ENCODE data around the gene KCNH3.

Gene KCNH3

DNA sequence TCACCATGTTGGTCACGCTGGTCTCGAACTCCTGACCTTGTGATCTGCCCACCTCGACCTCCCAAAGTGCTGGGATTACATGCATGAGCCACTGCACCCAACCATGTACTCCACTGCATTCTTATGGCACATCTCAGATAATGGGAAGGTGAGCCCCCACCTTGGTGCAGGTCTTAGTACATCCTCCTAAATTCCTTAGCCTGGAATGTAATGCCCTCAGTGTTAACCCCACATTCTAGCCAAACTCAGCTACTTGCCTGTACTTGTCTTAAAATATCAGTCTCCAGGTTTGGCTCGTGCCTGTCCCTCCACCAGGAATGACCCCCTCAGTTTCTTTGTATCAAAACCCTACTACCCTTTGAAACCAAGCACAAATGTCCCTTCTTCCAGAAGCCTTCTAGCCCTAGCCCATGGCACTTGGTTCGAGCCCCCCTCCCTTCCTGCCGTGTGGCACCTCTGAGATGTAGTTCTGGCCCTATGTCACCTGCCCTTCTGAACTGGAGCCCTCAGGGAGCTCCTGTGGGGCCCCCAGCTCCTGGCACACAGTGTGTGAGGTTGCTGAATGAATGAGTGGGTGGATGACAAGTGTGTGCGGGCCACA lies 8.4 kb downstream of the KCNH3 start:
- no peak for DNase-seq

DNA sequence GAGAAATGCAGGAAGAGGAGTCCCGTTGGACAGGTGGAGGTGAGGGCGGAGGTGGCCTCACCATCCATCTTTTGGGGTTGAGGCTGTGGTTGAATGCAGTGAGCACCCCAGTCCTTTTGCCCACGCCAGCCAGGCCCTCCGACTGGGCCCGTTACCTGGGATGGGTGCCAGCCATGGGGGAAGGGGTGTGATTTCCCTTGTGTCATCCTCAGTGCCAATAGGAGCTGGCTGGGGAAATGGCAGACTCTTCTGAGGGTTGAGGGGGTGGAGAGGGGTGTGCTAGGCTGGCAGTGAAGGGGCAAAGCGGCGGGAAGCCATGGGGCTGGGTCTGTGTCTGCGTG lies 9.6 kb downstream of the KCNH3 start:
- no peak for DNase-seq

DNA sequence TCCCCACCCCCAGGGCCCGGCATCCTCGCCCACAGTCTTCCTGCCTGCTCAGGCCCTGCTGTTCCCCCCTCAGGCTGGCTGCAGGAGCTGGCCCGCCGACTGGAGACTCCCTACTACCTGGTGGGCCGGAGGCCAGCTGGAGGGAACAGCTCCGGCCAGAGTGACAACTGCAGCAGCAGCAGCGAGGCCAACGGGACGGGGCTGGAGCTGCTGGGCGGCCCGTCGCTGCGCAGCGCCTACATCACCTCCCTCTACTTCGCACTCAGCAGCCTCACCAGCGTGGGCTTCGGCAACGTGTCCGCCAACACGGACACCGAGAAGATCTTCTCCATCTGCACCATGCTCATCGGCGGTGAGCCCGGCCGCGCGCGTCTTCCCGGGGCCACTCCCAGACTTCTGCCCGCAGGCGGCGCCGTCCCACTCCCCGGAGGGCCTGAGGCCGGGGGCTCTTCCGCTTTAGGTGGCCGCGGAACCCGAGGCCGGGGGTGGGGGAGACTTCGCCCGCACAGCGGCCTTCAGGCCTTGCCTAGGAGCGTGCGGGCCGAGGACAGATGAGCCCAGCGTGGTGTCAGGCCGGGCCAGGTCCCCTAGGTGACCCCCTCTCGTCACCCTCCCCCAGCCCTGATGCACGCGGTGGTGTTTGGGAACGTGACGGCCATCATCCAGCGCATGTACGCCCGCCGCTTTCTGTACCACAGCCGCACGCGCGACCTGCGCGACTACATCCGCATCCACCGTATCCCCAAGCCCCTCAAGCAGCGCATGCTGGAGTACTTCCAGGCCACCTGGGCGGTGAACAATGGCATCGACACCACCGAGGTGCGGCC lies 10.2 kb downstream of the KCNH3 start:
- peak in 4 of 14 donors; percentile 8 to 23 (median 20) for DNase-seq

DNA sequence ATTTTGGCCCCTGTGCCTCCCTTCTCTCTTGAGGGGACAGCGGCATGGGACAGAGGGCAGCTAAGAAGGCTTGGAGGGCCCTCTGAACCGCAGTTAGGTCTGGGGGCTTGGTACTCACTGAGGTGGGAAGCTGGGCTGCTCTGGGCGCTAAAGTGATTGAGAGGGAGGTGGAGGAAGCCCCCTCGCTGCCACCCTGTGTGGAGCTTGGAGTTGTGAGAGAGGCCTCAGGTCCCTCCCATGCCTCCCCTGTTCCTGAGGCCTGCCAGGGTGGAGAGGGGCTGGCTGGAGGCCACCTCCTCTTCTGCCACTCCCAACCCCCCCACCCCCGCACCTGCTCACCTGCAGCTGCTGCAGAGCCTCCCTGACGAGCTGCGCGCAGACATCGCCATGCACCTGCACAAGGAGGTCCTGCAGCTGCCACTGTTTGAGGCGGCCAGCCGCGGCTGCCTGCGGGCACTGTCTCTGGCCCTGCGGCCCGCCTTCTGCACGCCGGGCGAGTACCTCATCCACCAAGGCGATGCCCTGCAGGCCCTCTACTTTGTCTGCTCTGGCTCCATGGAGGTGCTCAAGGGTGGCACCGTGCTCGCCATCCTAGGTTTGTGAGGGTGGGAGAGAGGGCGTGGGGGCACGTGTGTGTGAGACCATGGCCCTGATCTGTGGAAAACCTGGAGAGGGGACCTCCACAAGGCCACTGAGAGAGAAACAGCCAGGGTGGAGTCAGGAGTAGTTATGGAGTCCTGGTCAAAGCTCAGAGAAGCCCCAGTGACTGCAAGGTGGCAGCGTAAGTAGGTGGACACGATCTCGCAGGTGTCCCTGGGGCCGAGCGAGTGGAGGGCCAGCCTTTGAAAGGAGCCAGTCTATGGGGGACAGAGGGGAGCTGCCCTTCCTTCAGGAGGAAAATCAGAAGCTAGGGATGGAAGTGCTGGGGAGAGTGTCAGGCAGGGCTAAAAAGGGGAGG lies 11.2 kb downstream of the KCNH3 start:
- no peak for DNase-seq

DNA sequence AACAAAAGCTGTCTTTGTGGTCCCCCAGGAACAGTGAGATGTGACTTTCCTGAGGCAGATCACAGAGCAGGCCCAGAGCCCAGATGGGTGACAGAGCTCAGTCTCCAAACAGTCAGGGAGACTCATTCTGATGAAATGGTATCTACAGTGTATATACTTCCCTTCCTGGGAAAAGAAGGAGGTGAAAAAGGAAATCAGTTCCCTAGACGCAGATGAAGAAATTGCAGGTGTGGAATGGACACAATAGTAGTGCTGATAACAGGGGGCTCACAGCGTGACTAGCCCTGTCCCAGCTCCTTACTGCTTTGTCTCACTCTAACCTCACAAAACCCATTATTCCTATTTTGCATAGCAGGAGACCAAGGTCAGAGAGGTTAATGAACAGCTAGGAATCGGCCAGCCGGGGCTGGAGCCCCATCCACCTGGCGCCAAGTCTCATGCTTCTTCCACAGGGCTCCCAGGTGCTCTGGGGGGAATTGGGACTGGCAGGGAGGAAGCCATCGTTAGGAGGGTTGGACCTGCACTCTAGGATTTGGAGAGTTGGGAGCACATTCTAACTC lies 11.9 kb downstream of the KCNH3 start:
- DNase-seq: no peak

DNA sequence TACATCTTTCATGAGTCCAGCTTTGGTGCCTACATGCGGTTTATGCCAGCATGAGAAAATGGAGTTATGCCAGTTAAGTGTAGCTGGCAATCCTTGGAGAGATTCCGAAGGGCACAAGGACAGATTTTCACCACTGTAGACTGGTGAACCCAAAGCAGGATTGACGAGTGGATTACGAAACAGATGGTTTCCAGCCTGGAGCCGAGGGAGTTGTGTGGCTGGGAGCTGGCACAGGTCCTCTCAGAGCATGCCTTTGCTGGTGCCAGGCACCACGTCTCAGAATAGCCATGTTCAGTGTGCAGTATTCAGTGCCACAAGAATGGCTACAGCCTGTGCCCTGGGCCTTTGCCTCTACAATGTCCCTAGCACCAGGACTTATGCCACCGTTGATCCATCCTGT lies 13.2 kb downstream of the KCNH3 start:
- DNase-seq: peak in 1 of 14 donors; percentile 63

DNA sequence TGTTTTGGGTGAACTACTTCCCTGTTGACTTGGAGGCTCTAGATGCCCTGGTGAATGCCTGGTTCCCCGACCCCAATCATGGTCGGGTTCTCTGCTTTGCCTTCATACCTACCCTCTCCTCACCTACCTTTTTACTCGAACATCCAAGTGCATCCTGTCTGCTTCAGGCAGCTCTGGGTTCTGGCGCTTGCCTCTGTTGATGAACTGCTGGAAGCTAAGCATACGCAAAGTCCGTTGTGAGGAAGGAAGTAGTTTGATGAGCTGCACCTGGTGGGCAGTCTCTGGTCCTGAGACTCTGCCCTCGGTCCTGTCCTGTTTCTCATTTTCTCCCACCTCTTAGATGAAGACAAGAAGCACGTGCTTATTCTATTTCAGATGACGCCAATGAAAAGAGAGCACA lies 13.6 kb downstream of the KCNH3 start:
- no peak for DNase-seq

DNA sequence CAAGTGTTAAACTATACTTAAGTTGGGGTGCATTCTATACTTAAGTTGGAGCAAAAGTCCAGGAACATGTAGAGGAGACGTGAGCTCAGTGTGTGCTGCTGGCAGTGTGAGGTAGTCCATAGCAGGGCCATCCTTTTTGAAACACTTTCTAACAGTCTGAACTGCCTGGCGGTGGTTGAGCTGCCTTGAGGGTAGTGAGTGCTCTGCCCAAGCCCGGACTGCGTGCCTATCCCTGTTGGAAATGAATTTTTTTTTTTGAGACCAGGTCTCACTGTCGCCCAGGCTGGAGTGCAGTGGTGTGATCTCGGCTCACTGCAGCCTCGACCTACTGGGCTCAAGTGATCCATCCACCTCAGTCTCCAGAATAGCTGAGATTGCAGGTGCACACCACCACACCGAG lies 14.1 kb downstream of the KCNH3 start:
- no peak for DNase-seq

DNA sequence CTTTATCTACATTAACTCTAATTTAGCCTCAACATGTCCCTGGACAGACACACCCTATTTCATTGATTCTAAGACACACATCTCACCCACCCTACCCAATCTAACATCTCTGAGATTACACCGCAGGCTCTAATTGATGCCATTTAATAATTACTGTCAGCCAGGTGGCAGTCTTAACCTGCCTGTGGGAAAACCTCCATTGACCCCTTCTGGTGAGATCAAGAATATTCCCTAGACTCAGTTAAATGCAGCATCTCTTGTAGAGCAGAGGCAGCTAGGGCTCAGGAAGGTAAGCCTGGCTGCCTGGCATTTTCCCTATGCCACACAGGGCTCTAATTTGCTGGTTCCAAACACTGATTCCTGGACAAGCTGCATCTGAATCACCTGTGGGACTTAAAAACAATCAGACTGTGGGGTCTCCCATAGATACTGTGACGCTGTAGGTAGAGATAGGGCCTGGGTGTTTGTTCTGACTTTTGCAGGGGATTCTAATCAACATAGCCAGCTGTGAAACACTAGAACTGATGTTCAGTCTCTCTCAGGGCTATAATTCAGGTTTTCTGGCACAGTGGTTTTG lies 14.8 kb downstream of the KCNH3 start:
- DNase-seq: no peak

DNA sequence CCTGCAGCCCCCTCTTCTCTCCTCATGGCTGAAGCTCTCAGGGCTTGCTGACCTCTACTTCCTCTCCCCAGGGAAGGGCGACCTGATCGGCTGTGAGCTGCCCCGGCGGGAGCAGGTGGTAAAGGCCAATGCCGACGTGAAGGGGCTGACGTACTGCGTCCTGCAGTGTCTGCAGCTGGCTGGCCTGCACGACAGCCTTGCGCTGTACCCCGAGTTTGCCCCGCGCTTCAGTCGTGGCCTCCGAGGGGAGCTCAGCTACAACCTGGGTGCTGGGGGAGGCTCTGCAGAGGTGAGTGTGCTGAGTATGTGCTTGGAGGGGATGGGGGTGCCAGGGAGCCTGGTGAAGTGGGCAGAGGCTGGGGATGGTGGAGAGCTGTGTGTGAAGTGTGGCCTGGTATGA lies 15.4 kb downstream of the KCNH3 start:
- DNase-seq: no peak

DNA sequence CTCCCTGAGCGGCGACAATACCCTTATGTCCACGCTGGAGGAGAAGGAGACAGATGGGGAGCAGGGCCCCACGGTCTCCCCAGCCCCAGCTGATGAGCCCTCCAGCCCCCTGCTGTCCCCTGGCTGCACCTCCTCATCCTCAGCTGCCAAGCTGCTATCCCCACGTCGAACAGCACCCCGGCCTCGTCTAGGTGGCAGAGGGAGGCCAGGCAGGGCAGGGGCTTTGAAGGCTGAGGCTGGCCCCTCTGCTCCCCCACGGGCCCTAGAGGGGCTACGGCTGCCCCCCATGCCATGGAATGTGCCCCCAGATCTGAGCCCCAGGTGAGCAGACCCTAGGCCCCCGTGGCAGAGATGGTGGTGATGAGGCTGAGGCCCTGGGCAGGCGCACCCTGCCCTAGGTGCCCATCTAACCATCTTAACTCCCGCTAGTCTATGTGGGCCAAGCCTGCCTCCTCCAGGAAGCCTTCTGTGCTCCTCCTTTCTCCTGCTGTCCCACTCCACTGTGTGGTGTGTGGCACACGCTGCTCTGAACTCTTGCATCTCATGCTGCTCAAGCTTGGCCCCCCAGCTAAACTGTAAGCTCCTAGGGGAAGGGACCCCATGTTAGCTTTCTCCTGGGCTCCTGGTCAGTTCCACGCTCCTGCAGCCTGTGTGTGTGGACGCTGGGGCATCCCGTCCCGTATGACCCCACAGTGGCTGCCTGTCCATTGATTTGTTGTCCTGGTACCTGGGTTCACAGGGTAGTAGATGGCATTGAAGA lies 17.0 kb downstream of the KCNH3 start:
- DNase-seq: no peak

DNA sequence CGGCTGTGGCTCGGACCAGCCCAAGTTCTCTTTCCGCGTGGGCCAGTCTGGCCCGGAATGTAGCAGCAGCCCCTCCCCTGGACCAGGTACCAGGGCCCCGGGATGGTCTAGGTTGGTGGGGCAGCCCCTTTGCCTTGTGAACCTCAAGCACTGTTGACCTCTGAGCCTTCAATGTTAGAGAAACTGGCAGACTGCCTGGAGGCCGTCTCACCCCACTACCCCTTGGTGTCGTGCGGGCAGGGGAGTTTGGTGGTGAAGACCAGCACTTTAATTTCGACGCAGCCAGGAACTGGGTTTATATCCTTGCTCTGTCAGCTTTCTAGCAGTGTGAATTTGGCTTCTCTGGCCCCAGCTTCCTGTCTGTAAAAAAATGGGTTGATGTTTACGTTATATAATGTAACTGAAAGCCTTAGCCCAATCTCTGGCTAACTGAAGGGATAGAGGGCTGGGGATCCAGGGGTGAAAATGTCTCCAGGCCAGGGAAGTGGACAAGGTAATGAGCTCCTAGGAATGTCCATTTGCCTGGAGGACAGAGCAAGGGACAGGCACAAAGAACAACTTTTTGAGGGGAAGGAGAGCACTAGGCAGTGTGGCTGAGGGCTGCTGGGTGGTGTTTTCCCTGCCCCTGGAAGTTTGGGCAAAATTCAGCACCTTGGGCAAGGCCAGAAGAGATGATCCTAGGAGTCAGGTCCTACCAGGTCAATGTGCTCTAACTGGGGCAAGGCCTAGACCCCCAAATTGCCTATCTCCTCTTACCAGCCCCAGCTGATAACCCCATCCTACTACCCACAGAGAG lies 17.8 kb downstream of the KCNH3 start:
- no peak for DNase-seq

DNA sequence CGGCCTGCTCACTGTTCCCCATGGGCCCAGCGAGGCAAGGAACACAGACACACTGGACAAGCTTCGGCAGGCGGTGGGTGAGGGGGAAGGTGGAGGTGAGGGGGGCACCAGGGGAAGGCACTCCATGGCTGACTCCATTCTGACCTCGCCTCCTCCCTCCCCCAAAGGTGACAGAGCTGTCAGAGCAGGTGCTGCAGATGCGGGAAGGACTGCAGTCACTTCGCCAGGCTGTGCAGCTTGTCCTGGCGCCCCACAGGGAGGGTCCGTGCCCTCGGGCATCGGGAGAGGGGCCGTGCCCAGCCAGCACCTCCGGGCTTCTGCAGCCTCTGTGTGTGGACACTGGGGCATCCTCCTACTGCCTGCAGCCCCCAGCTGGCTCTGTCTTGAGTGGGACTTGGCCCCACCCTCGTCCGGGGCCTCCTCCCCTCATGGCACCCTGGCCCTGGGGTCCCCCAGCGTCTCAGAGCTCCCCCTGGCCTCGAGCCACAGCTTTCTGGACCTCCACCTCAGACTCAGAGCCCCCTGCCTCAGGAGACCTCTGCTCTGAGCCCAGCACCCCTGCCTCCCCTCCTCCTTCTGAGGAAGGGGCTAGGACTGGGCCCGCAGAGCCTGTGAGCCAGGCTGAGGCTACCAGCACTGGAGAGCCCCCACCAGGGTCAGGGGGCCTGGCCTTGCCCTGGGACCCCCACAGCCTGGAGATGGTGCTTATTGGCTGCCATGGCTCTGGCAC lies 18.5 kb downstream of the KCNH3 start:
- DNase-seq: no peak

DNA sequence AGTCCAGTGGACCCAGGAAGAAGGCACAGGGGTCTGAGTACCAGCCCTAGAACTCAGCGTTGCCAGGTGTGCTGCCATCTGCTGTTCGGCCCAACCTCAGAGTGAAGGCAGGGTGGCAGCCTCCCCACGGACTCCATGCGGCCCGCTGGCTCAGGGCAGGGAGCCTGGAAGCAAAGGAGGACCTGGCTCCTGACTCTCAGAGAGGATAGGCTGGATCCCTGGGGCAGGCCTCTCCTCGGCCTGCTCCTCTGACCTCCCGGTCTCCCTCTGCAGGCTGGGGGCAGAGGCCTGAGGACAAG lies 19.0 kb downstream of the KCNH3 start:
- no peak for DNase-seq

DNA sequence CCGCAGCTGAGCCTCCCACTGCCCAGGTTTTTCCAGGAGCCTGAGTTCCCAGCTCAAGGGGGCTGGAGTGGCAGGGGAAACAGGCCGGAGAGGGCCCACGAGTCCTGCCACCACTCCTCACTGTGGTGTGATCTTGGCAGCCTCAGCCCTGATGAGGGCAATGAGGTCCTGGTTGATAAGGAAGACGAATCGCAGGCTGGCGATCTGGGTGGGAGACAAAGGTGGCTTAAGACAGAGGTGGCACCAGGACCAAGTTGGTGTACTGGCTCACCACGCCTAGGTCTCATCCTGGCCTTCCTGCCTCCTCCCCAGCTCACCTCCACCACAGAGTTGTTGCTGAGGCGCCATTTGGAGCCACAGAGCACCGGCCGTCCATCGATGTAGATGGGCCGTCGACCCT lies 19.7 kb downstream of the KCNH3 start:
- no peak for DNase-seq

DNA sequence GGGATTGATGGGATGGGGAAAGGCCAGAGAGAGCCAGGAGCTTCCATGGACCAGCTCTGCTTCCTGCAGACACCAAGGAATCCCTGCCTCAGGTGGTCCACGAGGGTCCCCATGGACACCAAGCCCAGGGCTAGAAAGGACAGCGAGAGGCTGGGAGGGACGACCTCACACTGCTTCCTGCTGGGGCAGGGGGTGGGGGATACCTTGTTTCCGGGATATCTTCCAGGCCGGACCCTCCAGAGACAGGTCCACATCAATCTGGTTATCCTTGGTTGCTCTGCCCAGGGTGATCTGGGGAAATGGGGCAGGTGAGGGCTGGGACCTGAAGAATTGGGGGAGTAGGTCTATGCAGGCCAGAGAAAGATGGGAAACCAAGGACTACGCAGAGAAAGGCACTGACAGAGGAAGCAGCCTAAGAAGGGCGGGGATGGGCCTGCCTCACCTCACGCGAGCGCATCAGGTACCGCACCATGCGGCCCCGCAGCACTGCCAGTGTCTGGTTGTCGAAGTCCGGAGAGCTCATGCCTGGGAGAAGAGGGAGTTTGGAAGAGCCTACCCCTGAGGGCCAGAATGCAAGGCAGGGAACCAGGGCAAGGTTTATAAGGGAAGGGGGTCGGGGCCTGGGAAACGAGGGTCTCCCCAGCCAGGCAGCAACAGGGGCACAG lies 20.3 kb downstream of the KCNH3 start:
- no peak for DNase-seq

DNA sequence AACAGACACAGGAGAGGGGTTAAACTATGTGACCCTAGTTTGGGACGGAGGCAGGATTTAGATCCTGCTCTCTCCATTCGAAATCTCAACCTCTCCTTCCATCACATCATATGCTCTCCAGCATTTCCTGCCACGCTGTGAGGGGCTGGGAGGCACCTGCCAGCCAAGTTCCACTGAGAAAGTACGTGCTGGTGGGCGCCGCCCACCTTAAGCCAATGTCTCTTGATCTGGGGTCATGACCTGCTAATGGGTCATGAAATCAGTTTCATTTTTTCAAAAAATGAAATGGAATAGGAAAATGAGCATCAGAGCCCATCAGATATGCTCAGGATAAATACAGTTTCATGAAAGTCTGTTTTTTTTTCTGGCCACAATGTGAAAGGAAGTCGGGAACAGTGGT lies 21.9 kb downstream of the KCNH3 start:
- DNase-seq: no peak

DNA sequence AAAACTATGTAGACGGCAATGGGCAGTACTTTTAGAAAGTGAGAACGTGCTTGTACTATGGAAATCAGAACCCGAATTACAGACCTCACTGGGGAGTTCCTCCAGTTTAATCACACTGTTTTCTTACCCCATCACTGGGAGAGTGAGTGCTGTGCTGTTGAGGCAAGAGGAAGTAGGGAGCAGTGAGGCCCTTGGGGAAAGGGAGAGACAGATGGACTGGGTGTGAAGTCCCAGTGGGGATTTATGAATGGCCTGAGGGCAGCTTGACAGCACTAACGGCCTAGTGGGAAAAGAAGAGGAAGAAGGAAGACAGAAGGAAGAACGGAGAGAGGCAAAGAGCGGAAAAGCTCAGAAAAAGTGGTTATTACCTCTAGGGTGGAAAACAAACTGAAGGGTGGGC lies 23.4 kb downstream of the KCNH3 start:
- DNase-seq: no peak

DNA sequence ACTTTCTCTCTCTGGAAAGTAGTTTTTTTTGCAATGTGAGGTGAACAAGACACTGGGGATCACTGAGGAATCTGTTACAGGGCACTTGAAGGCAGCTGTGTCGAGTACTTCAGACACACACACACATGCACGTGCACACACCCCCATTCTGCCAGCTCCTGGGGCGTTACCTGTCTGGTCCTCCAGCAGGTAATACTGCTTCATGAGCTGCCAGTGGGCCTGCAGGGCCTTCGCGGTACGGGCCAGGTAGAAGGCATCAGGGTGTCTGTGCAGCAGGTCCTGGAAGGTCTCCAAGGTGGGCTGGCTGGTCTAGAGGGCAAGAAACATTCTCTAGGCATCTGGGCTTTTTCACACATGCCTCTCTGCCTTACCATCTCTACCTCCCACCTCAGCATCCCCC lies 24.0 kb downstream of the KCNH3 start:
- DNase-seq: no peak
